AG09309 (cell line): ENCODE results near the gene TRNAU1AP.

Experiments used
- DNase-seq: peaks from one replicate; pipeline ENCODE4 v3.0.0-alpha.2; 2010; ENCODE audit warnings: low read depth
- H3K4me3 ChIP-seq: 2 replicates; pipeline ENCODE4 v1.5.1; 2011; ENCODE audit warnings: mild to moderate bottlenecking, low read depth, low read length, moderate library complexity; ENCODE audit not compliant: control insufficient read depth
- TF ChIP-seq, protein P1 (sequence below): IDR thresholded peaks from 2 replicates; pipeline ENCODE4 v1.5.1; 2011; ENCODE audit warnings: mild to moderate bottlenecking, low read depth, low read length, inconsistent platforms; ENCODE audit not compliant: insufficient read depth, control insufficient read depth; ENCODE audit errors: missing control alignments

Gene TRNAU1AP

DNA sequence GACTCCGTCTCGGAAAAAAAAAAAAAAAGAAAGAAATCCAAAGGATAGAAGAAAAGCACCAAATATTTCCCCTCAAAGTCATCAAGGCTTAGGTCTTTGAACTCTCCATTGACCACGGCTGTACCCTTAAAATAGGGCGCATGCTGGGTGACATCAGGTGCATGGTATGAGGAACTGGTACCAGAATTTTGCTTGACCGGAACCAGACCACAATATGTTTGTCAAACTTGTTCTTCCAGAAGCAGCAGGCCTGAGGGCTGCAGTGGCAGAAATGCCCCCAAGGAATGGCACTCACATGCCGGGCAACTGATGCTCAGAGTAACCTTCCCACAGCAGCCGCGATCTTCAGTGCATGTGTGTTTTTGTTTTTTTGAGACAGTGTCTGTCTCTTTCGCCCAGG lies 26.0 kb upstream of the TRNAU1AP start:
- DNase-seq: no peak
- TF ChIP-seq, protein P1, sequence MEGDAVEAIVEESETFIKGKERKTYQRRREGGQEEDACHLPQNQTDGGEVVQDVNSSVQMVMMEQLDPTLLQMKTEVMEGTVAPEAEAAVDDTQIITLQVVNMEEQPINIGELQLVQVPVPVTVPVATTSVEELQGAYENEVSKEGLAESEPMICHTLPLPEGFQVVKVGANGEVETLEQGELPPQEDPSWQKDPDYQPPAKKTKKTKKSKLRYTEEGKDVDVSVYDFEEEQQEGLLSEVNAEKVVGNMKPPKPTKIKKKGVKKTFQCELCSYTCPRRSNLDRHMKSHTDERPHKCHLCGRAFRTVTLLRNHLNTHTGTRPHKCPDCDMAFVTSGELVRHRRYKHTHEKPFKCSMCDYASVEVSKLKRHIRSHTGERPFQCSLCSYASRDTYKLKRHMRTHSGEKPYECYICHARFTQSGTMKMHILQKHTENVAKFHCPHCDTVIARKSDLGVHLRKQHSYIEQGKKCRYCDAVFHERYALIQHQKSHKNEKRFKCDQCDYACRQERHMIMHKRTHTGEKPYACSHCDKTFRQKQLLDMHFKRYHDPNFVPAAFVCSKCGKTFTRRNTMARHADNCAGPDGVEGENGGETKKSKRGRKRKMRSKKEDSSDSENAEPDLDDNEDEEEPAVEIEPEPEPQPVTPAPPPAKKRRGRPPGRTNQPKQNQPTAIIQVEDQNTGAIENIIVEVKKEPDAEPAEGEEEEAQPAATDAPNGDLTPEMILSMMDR: no peak
- H3K4me3 ChIP-seq: no peak overlapping the region

DNA sequence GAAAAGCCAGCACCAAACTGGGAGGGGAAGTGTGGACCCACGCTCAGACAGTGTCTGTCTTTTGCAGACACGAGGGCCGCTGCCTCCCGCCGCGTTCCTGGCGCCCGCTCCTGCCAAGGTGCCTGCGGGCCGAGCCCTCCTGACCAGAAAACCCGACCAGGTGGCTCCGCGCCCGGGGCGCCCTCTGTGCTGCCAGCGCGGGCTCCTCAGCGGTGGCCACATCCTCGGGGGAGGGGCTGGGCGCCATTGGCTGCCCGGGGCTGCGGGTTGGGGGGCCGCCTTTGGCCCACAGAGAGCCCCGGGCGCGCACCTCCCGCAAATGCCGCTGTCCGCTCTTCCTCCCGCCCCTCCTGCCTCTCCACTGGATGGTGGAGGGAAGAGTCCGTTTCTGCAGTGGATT lies 22.4 kb upstream of the TRNAU1AP start:
- TF ChIP-seq, protein P1: no peak
- no peak for DNase-seq
- no peak overlapping the region for H3K4me3 ChIP-seq

DNA sequence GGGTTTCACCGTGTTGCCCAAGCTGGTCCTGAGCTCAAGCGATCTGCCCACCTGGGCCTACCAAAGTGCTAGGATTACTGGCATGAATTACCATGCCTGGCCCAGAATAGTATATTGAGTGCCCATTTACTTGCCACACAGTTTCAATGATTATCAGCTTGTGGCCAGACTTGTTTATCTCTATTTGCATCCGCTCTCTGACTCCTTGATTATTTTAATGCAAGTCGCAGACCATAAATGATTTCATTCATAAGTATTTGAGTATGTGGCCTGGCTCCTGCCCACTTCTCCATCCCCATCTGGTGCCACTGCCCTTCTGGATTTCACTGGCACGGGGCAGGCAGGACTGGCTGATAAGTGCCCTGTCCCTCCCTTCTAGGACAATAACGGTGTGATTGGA lies 18.2 kb upstream of the TRNAU1AP start:
- DNase-seq: no peak
- TF ChIP-seq, protein P1: no peak
- no peak overlapping the region for H3K4me3 ChIP-seq

DNA sequence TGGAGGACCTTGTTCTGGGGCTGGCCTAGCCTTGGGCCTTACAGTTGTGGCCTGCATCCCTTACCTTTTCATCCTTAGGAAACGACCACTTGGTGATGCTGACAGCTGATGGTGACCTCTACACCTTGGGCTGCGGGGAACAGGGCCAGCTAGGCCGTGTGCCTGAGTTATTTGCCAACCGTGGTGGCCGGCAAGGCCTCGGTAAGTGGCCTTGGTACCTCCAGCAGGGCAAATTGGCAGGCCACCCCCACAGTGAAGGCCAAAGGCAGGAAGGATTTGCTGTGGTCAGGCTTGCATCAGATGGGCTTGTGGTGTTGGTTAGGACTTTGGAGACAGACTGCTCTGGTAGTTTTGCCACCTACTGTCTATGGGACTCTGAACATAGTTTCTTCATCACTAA lies 17.7 kb upstream of the TRNAU1AP start:
- TF ChIP-seq, protein P1: no peak
- H3K4me3 ChIP-seq: no peak overlapping the region
- DNase-seq: no peak

DNA sequence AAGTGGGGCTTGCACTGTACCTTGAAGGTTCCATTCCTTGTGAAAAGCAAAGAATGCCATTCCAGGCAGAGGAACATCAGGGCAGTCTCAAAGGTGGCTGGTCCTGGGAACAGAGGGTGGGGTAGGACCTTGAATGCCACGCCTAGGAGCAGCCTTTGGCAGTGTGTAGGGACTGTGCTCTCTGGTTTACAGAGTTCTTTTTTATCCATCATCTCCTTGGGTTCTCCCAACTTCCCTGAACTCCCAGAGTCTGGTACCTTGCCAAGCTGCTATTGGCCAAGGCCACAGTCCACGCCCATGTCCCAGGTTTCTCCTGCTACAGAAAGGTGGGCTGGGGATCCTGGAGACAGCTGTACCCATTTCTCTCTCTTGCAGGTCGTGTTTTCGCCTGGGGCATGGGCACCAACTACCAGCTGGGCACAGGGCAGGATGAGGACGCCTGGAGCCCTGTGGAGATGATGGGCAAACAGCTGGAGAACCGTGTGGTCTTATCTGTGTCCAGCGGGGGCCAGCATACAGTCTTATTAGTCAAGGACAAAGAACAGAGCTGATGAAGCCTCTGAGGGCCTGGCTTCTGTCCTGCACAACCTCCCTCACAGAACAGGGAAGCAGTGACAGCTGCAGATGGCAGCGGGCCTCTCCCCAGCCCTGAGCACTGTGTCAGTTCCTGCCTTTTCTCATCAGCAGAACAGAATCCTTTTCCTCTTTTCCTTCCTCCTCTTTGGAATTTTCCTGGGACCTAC lies 15.3 kb upstream of the TRNAU1AP start:
- TF ChIP-seq, protein P1: no peak
- no peak for DNase-seq
- H3K4me3 ChIP-seq: no peak overlapping the region

DNA sequence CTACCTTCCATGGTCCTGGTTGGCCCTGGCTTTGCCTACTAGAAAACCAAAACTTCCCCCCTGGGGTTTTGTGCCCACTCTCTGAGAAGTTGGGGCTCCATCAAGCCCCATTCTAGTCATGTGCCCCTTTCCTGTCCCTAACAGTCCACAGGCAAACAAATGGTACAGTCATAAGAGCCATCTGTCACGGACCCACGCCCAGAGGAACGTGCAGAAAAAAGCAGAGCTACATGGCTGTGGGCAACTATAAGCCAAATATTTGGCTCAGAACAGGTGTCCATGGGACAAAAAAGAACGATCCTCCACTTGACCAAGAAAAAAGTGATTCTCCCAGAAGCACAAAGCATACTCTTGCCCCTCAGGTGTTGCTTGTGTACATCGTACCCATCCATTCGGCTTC lies 14.6 kb upstream of the TRNAU1AP start:
- TF ChIP-seq, protein P1: no peak
- no peak for DNase-seq
- H3K4me3 ChIP-seq: no peak overlapping the region
